ENCODE results near the gene JADE1. TPM values are rescaled to one million over a fixed set of nuclear protein-coding genes. Genes with fewer than 3 reads are reported as not detected.
A peak's percentile ranks its signal among the peaks of the same experiment; 100 is the strongest.

JADE1 gene
- total RNA-seq, 1 donor: 26.4 TPM

- no peaks in the 10 kb centered on the region for H3K27me3 ChIP-seq (ENCODE audit: insufficient read depth, low read length)
Measured at GRCh38 chr4:128856246-128856645, 46.7 kb downstream of the JADE1 start.

DNA sequence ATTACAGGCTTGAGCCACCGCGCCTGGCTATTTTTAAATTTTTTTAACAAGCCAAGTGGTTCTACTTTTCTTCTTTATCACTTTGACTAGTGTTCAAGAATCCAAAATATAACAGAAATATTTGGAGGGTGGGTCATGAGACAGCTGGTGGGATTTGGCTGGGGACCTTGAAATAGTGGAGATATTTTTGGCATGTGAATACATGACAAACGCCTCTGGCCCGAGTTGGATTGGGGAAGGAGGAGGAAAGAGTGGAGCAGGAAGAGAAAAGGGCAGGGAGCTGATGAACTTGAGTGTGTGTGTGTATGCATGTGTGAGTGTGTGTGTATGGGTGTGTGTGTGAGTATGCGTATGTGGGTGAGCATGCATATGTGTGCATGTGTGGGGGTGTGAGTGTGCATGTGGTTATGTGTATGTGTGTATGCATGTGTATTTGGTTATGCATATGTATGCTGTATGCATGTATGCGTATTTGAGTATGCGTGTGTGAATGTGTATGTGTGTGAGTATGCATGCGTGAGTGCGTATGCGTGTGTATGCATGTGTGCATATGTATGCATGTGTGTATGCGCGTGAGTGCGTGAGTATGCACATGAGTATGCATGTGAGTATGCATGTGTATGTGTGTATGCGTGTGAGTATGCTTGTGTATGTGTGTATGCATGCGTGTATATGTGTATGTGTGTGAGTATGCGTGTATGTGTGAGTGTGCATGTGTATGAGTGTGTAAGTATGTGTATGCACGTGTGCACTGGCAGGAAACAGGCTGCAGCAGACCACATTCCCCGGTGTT, 49.6 kb downstream of the JADE1 start:
- TF ChIP-seq, protein P1, sequence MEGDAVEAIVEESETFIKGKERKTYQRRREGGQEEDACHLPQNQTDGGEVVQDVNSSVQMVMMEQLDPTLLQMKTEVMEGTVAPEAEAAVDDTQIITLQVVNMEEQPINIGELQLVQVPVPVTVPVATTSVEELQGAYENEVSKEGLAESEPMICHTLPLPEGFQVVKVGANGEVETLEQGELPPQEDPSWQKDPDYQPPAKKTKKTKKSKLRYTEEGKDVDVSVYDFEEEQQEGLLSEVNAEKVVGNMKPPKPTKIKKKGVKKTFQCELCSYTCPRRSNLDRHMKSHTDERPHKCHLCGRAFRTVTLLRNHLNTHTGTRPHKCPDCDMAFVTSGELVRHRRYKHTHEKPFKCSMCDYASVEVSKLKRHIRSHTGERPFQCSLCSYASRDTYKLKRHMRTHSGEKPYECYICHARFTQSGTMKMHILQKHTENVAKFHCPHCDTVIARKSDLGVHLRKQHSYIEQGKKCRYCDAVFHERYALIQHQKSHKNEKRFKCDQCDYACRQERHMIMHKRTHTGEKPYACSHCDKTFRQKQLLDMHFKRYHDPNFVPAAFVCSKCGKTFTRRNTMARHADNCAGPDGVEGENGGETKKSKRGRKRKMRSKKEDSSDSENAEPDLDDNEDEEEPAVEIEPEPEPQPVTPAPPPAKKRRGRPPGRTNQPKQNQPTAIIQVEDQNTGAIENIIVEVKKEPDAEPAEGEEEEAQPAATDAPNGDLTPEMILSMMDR (IDR thresholded peaks at IDR 0.05; ENCODE audit: extremely low read depth, low read depth, low read length): no peak
- peak; percentile 81 for DNase-seq (ENCODE audit: insufficient read length, low spot score, missing footprints)
- no peak overlapping the region for H2AFZ ChIP-seq (ENCODE audit: low read length)
- peak overlapping the region; percentile 46 for H3K27ac ChIP-seq (ENCODE audit: low read depth, low read length)
- peaks cover 24% of the 10 kb centered on the region for H3K79me2 ChIP-seq (ENCODE audit: insufficient read depth, low read length)
- H3K27me3 ChIP-seq (ENCODE audit: insufficient read depth, low read length): no peaks in the 10 kb centered on the region
- H3K9me3 ChIP-seq (ENCODE audit: low read depth, low read length): no peaks in the 10 kb centered on the region
- peaks cover 74% of the 10 kb centered on the region for H3K36me3 ChIP-seq (ENCODE audit: insufficient read depth, low read length)
- H3K4me3 ChIP-seq (ENCODE audit: insufficient read depth, low read length): no peak overlapping the region
- peaks cover 36% of the 10 kb centered on the region for H3K4me1 ChIP-seq (ENCODE audit: insufficient read depth, low read length)
- H4K20me1 ChIP-seq (ENCODE audit: insufficient read depth, low read length): peaks cover 5% of the 10 kb centered on the region
- peak overlapping the region; percentile 26 for H3K4me2 ChIP-seq (ENCODE audit: insufficient read depth, low read length)

More at GRCh38 chr4:128856246-128856645, 46.7 kb downstream of the JADE1 start:
- no peak for DNase-seq (ENCODE audit: insufficient read length, low spot score, missing footprints)
- Histone ChIP-seq H3K9me3 (ENCODE audit: low read depth, low read length) (no peaks in the 10 kb centered on the region), H3K27ac (ENCODE audit: low read depth, low read length) (no peak overlapping the region), H3K4me2 (ENCODE audit: insufficient read depth, low read length) (no peak overlapping the region), H3K4me3 (ENCODE audit: insufficient read depth, low read length) (no peak overlapping the region), H3K4me1 (ENCODE audit: insufficient read depth, low read length) (peaks cover 38% of the 10 kb centered on the region), H4K20me1 (ENCODE audit: insufficient read depth, low read length) (peaks cover 5% of the 10 kb centered on the region), H2AFZ (ENCODE audit: low read length) (no peak overlapping the region), H3K36me3 (ENCODE audit: insufficient read depth, low read length) (peaks cover 70% of the 10 kb centered on the region), H3K79me2 (ENCODE audit: insufficient read depth, low read length) (peaks cover 11% of the 10 kb centered on the region)
- TF ChIP-seq, protein P1 (IDR thresholded peaks at IDR 0.05; ENCODE audit: extremely low read depth, low read depth, low read length): no peak

DNA sequence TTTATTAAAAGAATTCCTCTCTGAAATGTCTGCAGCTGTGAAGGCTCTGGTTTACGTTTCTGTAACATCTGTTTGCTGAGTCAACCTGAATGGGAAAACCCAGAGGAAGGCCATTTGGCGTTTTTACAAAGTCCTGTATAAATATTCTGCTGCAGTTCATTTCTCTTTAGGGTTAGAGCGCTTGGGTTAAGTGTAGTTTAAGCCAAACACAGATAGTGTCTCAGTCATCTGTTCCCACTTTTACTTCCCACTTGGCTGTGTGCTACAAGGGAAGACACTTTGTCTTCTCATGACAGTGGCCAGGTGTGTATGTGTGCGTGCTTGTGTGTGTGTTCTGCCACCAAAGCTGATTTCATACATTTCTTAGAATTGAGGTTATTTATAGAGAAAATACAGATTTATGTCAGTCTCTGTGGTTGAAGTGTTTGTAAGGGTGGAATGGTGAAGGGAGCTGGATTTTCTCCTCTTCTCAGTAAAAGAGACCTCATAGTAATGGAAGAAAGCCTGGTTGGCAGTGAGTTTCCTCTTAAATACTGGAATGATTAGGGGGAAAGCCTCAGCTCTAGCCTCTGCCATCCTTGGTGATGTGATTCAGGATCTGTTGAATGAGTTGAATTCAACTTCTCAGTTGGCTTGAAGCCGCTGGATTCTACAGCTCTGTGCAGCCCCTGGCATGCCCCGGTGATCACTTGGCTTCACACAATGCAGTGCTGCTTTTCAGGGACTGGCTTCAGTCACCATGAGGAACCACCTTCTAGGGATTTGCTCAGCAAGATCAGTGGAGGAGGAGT, 50.6 kb downstream of the JADE1 start:
- Histone ChIP-seq H3K4me3 (ENCODE audit: insufficient read depth, low read length) (no peak overlapping the region), H3K4me1 (ENCODE audit: insufficient read depth, low read length) (peaks cover 26% of the 10 kb centered on the region), H3K79me2 (ENCODE audit: insufficient read depth, low read length) (peaks cover 27% of the 10 kb centered on the region), H3K4me2 (ENCODE audit: insufficient read depth, low read length) (no peak overlapping the region), H3K27ac (ENCODE audit: low read depth, low read length) (peak overlapping the region; percentile 46), H2AFZ (ENCODE audit: low read length) (no peak overlapping the region), H3K9me3 (ENCODE audit: low read depth, low read length) (no peaks in the 10 kb centered on the region), H3K36me3 (ENCODE audit: insufficient read depth, low read length) (peaks cover 81% of the 10 kb centered on the region), H3K27me3 (ENCODE audit: insufficient read depth, low read length) (no peaks in the 10 kb centered on the region), H4K20me1 (ENCODE audit: insufficient read depth, low read length) (peaks cover 5% of the 10 kb centered on the region)
- peak; percentile 73 for DNase-seq (ENCODE audit: insufficient read length, low spot score, missing footprints)
- TF ChIP-seq, protein P1 (IDR thresholded peaks at IDR 0.05; ENCODE audit: extremely low read depth, low read depth, low read length): no peak

Measured in osteoblast (primary cell).